WTC11 (cell line): ENCODE data around the gene HDAC10. TPM values are rescaled to one million over a fixed set of nuclear protein-coding genes. Genes with fewer than 3 reads are reported as not detected.

Experiments
- ATAC-seq: fragments of 200-7000 bp; cut with Tn5 transposase; 2 replicates; pipeline ENCODE4 v1.10.0; 2021; ENCODE audit warnings: mild to moderate bottlenecking, moderate library complexity
- CTCF ChIA-PET: fragments of 300-600 bp; sonication (Branson Sonifier 250); formaldehyde crosslinking; loops from one replicate; lab custom pipeline; 2021; ENCODE audit warnings: antibody characterized with exemption; lab: Charles Lee
- POLR2A ChIA-PET: fragments of 350-600 bp; sonication (Branson Sonifier 250); formaldehyde crosslinking; loops from one replicate; lab custom pipeline; 2021; ENCODE audit warnings: antibody characterized with exemption; lab: Charles Lee
- DNase-seq: peaks from one replicate; pipeline ENCODE4 v3.0.0; 2021; ENCODE audit warnings: low spot score
- H3K27ac Mint-ChIP-seq: 2 replicates; pipeline ENCODE4 v1.8.0; 2021; ENCODE audit warnings: mixed read lengths
- H3K27me3 Mint-ChIP-seq: 2 replicates; pipeline ENCODE4 v1.8.0; 2021; ENCODE audit warnings: low read depth, mild to moderate bottlenecking, moderate library complexity, mixed read lengths
- H3K36me3 Mint-ChIP-seq: 2 replicates; pipeline ENCODE4 v1.8.0; 2021; ENCODE audit warnings: mixed read lengths
- H3K4me1 Mint-ChIP-seq: 2 replicates; pipeline ENCODE4 v1.8.0; 2022; ENCODE audit warnings: mixed read lengths
- H3K4me3 Mint-ChIP-seq: 2 replicates; pipeline ENCODE4 v1.8.0; 2021; ENCODE audit warnings: mild to moderate bottlenecking, moderate library complexity, mixed read lengths
- H3K9me3 Mint-ChIP-seq: 2 replicates; pipeline ENCODE4 v1.8.0; 2021; ENCODE audit warnings: mixed read lengths
- CREB1 ChIP-seq: sonication (generic); formaldehyde crosslinking; IDR thresholded peaks from 2 replicates; pipeline ENCODE4 v1.8.0; 2023; ENCODE audit warnings: mild to moderate bottlenecking, missing genetic modification reagents
- CREM ChIP-seq: sonication (generic); formaldehyde crosslinking; IDR thresholded peaks from 2 replicates; pipeline ENCODE4 v1.8.1; 2022; ENCODE audit warnings: mild to moderate bottlenecking, missing genetic modification reagents, moderate library complexity
- ELF4 ChIP-seq: sonication (generic); formaldehyde crosslinking; IDR thresholded peaks from 2 replicates; pipeline ENCODE4 v1.8.1; 2022; ENCODE audit warnings: low read depth, mild to moderate bottlenecking, moderate library complexity, missing genetic modification reagents
- ETV6 ChIP-seq: sonication (generic); formaldehyde crosslinking; IDR thresholded peaks from 2 replicates; pipeline ENCODE4 v1.8.1; 2022; ENCODE audit warnings: mild to moderate bottlenecking, missing genetic modification reagents
- FOXK1 ChIP-seq: sonication (generic); formaldehyde crosslinking; IDR thresholded peaks from 2 replicates; pipeline ENCODE4 v1.8.0; 2022; ENCODE audit warnings: mild to moderate bottlenecking, moderate library complexity, missing genetic modification reagents
- JAZF1 ChIP-seq: fragments of 250-450 bp; sonication (Bioruptor Pico); IDR thresholded peaks from 2 replicates; pipeline ENCODE4 v1.9.0; 2021; ENCODE audit warnings: moderate library complexity, mild to moderate bottlenecking, inconsistent platforms
- NFE2L1 ChIP-seq: sonication (generic); formaldehyde crosslinking; IDR thresholded peaks from 2 replicates; pipeline ENCODE4 v1.8.1; 2023; ENCODE audit warnings: missing genetic modification reagents
- NR1H2 ChIP-seq: sonication (generic); formaldehyde crosslinking; IDR thresholded peaks from 2 replicates; pipeline ENCODE4 v1.9.0; 2021; ENCODE audit warnings: mild to moderate bottlenecking, moderate library complexity, missing genetic modification reagents
- NR3C1 ChIP-seq: sonication (generic); formaldehyde crosslinking; conservative IDR thresholded peaks from 2 replicates; pipeline ENCODE4 v1.8.1; 2023; ENCODE audit warnings: low read depth, mild to moderate bottlenecking, missing genetic modification reagents
- ZNF121 ChIP-seq: sonication (generic); formaldehyde crosslinking; IDR thresholded peaks from 2 replicates; pipeline ENCODE4 v1.8.0; 2023; ENCODE audit warnings: missing genetic modification reagents
- ZNF138 ChIP-seq: sonication (generic); formaldehyde crosslinking; conservative IDR thresholded peaks from 2 replicates; pipeline ENCODE4 v1.8.1; 2022; ENCODE audit warnings: mild to moderate bottlenecking, moderate library complexity, missing genetic modification reagents
- ZNF317 ChIP-seq: sonication (generic); formaldehyde crosslinking; IDR thresholded peaks from 2 replicates; pipeline ENCODE4 v1.8.1; 2023; ENCODE audit warnings: low read depth, mild to moderate bottlenecking, moderate library complexity, missing genetic modification reagents, borderline replicate concordance
- ZNF416 ChIP-seq: fragments of 250-450 bp; sonication (Bioruptor Pico); IDR thresholded peaks from 2 replicates; pipeline ENCODE4 v1.9.0; 2021; ENCODE audit warnings: mild to moderate bottlenecking, inconsistent platforms
- ZNF671 ChIP-seq: fragments of 250-450 bp; sonication (Bioruptor Pico); IDR thresholded peaks from 2 replicates; pipeline ENCODE4 v1.8.0; 2021; ENCODE audit warnings: mild to moderate bottlenecking
- total RNA-seq: library from RNA; stranded (reverse); gene quantifications from 3 replicates; pipeline ENCODE4 v1.2.3, GENCODE V29; 2021
- TF ChIP-seq, protein P1 (sequence below): sonication (generic); formaldehyde crosslinking; IDR thresholded peaks from 2 replicates; pipeline ENCODE4 v1.8.0; 2022; ENCODE audit warnings: missing genetic modification reagents
- TF ChIP-seq, protein P2 (sequence below): sonication (generic); formaldehyde crosslinking; conservative IDR thresholded peaks from 2 replicates; pipeline ENCODE4 v1.8.1; 2023; ENCODE audit warnings: mild to moderate bottlenecking, low read depth, missing genetic modification reagents, moderate library complexity
- TF ChIP-seq, protein P3 (sequence below): sonication (generic); formaldehyde crosslinking; IDR thresholded peaks from 2 replicates; pipeline ENCODE4 v1.8.1; 2022; ENCODE audit warnings: low read depth, mild to moderate bottlenecking, moderate library complexity, missing genetic modification reagents, borderline replicate concordance
- TF ChIP-seq, protein P4 (sequence below): sonication (generic); formaldehyde crosslinking; IDR thresholded peaks from 2 replicates; pipeline ENCODE4 v1.8.1; 2023; ENCODE audit warnings: mild to moderate bottlenecking, missing genetic modification reagents, moderate library complexity
- TF ChIP-seq, protein P5 (sequence below): fragments of 250-450 bp; sonication (Bioruptor Pico); conservative IDR thresholded peaks from 2 replicates; pipeline ENCODE4 v1.9.0; 2021; ENCODE audit warnings: mild to moderate bottlenecking

HDAC10 gene
- total RNA-seq, 1 experiment from 2014 or later = 40.9 TPM

DNA sequence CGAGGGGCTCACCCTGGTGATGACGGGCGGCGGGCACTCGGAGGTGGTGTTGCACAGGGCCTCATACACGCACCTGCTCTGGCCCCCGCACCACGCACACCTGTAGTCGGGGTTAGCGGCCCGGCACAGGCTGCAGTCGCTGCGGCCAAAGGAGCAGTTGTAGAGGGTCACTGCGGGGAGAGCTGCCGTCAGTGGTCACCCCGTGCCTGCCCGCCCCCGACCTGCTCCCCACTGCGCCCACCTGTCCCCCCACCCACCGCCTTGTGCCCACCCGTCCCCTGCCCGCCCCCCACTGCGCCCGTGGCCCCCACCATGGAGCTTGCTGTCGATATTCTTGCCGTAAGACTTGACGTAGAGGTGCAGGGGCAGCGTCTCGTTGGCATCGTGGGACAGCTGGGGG lies 32.8 kb upstream of the HDAC10 start:
- ATAC-seq (no peak), DNase-seq (no peak)
- Mint-ChIP-seq H3K4me1 (no peaks in the 10 kb centered on the region), H3K27me3 (no peaks in the 10 kb centered on the region), H3K27ac (no peak overlapping the region), H3K9me3 (no peaks in the 10 kb centered on the region), H3K36me3 (peaks cover 20% of the 10 kb centered on the region), H3K4me3 (no peak overlapping the region)
- ChIA-PET POLR2A (no interaction called here), CTCF (no interaction called here)
- TF ChIP-seq FOXK1 (no peak), ELF4 (CRISPR knock-in tag) (no peak), ETV6 (CRISPR knock-in tag) (no peak), ZNF138 (CRISPR knock-in tag) (no peak), NR3C1 (no peak), ZNF121 (CRISPR knock-in tag) (no peak), ZNF671 (CRISPR knock-in tag) (no peak), JAZF1 (CRISPR knock-in tag) (no peak)
- TF ChIP-seq, protein P1, sequence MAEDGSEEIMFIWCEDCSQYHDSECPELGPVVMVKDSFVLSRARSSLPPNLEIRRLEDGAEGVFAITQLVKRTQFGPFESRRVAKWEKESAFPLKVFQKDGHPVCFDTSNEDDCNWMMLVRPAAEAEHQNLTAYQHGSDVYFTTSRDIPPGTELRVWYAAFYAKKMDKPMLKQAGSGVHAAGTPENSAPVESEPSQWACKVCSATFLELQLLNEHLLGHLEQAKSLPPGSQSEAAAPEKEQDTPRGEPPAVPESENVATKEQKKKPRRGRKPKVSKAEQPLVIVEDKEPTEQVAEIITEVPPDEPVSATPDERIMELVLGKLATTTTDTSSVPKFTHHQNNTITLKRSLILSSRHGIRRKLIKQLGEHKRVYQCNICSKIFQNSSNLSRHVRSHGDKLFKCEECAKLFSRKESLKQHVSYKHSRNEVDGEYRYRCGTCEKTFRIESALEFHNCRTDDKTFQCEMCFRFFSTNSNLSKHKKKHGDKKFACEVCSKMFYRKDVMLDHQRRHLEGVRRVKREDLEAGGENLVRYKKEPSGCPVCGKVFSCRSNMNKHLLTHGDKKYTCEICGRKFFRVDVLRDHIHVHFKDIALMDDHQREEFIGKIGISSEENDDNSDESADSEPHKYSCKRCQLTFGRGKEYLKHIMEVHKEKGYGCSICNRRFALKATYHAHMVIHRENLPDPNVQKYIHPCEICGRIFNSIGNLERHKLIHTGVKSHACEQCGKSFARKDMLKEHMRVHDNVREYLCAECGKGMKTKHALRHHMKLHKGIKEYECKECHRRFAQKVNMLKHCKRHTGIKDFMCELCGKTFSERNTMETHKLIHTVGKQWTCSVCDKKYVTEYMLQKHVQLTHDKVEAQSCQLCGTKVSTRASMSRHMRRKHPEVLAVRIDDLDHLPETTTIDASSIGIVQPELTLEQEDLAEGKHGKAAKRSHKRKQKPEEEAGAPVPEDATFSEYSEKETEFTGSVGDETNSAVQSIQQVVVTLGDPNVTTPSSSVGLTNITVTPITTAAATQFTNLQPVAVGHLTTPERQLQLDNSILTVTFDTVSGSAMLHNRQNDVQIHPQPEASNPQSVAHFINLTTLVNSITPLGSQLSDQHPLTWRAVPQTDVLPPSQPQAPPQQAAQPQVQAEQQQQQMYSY (CRISPR knock-in tag) = no peak
- TF ChIP-seq, protein P2, sequence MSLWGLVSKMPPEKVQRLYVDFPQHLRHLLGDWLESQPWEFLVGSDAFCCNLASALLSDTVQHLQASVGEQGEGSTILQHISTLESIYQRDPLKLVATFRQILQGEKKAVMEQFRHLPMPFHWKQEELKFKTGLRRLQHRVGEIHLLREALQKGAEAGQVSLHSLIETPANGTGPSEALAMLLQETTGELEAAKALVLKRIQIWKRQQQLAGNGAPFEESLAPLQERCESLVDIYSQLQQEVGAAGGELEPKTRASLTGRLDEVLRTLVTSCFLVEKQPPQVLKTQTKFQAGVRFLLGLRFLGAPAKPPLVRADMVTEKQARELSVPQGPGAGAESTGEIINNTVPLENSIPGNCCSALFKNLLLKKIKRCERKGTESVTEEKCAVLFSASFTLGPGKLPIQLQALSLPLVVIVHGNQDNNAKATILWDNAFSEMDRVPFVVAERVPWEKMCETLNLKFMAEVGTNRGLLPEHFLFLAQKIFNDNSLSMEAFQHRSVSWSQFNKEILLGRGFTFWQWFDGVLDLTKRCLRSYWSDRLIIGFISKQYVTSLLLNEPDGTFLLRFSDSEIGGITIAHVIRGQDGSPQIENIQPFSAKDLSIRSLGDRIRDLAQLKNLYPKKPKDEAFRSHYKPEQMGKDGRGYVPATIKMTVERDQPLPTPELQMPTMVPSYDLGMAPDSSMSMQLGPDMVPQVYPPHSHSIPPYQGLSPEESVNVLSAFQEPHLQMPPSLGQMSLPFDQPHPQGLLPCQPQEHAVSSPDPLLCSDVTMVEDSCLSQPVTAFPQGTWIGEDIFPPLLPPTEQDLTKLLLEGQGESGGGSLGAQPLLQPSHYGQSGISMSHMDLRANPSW (CRISPR knock-in tag) = no peak
- TF ChIP-seq, protein P3, sequence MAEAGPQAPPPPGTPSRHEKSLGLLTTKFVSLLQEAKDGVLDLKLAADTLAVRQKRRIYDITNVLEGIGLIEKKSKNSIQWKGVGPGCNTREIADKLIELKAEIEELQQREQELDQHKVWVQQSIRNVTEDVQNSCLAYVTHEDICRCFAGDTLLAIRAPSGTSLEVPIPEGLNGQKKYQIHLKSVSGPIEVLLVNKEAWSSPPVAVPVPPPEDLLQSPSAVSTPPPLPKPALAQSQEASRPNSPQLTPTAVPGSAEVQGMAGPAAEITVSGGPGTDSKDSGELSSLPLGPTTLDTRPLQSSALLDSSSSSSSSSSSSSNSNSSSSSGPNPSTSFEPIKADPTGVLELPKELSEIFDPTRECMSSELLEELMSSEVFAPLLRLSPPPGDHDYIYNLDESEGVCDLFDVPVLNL = no peak

DNA sequence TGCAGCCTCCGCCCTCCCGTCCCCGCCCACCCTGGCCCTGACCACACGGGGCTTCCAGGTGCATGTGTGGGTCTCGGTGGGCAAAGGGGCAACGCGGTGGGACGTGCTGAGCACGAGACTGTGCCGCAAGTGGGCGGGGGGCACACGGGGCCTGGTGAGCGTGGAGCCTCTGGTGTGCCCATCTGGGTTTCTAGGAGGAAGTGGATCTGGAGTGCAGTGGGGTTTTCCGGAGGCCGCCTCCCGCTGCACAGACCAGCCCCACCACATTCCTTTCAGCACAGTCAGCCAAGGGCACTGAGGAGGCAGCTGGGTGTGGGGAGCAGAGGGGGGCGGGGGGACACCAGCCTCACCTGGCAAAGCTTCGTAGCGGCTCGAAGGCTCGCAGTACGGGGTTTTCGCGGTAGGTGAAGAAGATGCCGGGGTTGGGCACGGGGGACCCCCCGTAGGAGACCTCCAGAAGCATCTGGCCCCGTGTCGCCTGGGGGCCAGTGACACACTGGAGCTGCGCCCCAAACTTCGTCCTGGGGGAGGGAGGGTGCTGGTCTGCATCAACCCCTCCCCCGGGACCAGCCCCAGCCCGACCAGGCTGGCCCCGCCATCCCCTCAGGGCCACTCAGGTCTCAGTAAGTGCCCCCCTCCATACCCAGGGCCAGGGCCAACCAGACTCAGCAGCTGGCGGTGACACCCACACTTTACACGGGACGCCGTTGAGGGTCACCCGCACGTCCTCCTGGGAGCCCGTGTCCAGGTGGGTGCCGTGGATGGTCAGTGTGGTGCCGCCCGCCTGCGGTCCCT lies 31.5 kb upstream of the HDAC10 start:
- H3K27ac Mint-ChIP-seq = no peak overlapping the region

More for the DNA sequence above, 31.5 kb upstream of the HDAC10 start:
- no peak for TF ChIP-seq ZNF317
- no peak for TF ChIP-seq ZNF121 (CRISPR knock-in tag)
- TF ChIP-seq ZNF138 (CRISPR knock-in tag) = no peak
- no peak for TF ChIP-seq NR1H2
- TF ChIP-seq CREB1 (CRISPR knock-in tag) = no peak
- TF ChIP-seq, protein P4, sequence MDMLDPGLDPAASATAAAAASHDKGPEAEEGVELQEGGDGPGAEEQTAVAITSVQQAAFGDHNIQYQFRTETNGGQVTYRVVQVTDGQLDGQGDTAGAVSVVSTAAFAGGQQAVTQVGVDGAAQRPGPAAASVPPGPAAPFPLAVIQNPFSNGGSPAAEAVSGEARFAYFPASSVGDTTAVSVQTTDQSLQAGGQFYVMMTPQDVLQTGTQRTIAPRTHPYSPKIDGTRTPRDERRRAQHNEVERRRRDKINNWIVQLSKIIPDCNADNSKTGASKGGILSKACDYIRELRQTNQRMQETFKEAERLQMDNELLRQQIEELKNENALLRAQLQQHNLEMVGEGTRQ = no peak
- no peak for TF ChIP-seq NFE2L1
- no peak for TF ChIP-seq CREM (CRISPR knock-in tag)
- TF ChIP-seq, protein P5, sequence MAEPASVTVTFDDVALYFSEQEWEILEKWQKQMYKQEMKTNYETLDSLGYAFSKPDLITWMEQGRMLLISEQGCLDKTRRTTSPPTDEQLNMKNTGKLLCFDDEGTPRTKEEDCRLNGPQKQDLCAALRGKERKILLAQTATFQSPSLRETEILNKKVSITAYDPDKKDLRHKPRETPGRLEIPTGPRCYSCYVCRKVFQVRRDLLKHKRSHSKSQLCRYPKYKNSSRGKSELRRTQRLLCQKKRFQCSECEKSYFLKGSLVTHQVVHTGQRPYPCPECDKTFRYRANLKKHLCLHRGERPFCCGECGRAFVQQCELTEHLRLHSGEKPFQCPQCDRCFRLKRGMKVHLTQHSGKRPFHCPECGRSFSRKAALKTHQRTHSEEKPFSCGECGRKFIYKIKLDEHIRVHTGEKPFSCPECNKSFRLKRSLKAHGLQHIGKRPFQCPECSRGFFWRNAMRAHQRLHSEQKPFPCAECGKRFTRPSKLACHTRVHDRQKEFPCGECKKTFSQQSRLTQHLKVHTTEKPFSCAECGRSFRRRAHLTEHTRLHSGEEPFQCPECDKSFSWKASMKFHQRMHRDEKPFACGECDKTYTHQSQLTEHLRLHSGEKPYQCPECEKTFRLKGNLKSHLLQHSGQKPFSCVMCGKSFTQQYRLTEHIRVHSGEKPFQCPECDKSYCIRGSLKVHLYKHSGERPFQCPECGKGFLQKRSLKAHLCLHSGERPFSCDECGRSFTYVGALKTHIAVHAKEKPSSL (CRISPR knock-in tag) = no peak
- TF ChIP-seq ZNF416 (CRISPR knock-in tag) = no peak
- no peak for ATAC-seq
- ChIA-PET POLR2A (no interaction called here), CTCF (interaction anchor here (0.6 kb wide), 1 partner anchor 11 kb away, joined by 3 read pairs; no protein-coding TSS in a partner anchor)
- Mint-ChIP-seq H3K4me1 (no peaks in the 10 kb centered on the region), H3K4me3 (no peak overlapping the region), H3K36me3 (peaks cover 27% of the 10 kb centered on the region), H3K9me3 (no peaks in the 10 kb centered on the region), H3K27me3 (no peaks in the 10 kb centered on the region)
- no peak for DNase-seq
